K562 (cell line): Measurements from ENCODE around the gene ZFYVE28. TPM values are rescaled to one million over a fixed set of nuclear protein-coding genes. Genes with fewer than 3 reads are reported as not detected.

Experiments used
- CHD1 ChIP-seq: fragments of 200-600 bp; sonication (generic); IDR thresholded peaks from one replicate; pipeline ENCODE4 v1.6.1; 2012; ENCODE audit warnings: mild to moderate bottlenecking, moderate library complexity, low read length, inconsistent platforms
- EHMT2 ChIP-seq: fragments of 450-650 bp; IDR thresholded peaks from 2 replicates; pipeline ENCODE4 v1.6.1; 2018; ENCODE audit warnings: antibody characterized with exemption
- ERF ChIP-seq: fragments of 450-650 bp; formaldehyde crosslinking; IDR thresholded peaks from 2 replicates; pipeline ENCODE4 v1.4.0; 2020; ENCODE audit warnings: mild to moderate bottlenecking, mixed read lengths
- ETS2 ChIP-seq: IDR thresholded peaks from 2 replicates; pipeline ENCODE4 v1.6.1; 2016; ENCODE audit warnings: borderline replicate concordance, missing genetic modification characterization, mild to moderate bottlenecking, moderate library complexity, missing compliant biosample characterization; ENCODE audit not compliant: poor library complexity, severe bottlenecking
- ETV5 ChIP-seq: sonication (generic); formaldehyde crosslinking; IDR thresholded peaks from 2 replicates; pipeline ENCODE4 v1.4.0; 2020; ENCODE audit warnings: low read depth, mild to moderate bottlenecking, missing genetic modification reagents
- FOXM1 ChIP-seq, 2 experiments: fragments of 450-650 bp in 1 of 2; sonication (generic) in 1 of 2; formaldehyde crosslinking in 1 of 2; IDR thresholded peaks; 2 replicates each; pipeline versions ENCODE4 v1.6.1 to v1.9.0; 2017 to 2022; ENCODE audit warnings: low read depth in 2 of 2, mild to moderate bottlenecking in 2 of 2, missing genetic modification reagents in 1 of 2, moderate library complexity in 1 of 2
- GTF2F1 ChIP-seq: IDR thresholded peaks from 2 replicates; pipeline ENCODE4 v1.6.1; 2011; ENCODE audit warnings: low read depth, low read length, improper control_type of control experiment
- HINFP ChIP-seq: fragments of 450-650 bp; conservative IDR thresholded peaks from 2 replicates; pipeline ENCODE4 v1.6.1; 2016; ENCODE audit warnings: missing genetic modification characterization, low read depth, mild to moderate bottlenecking, control low read depth, missing compliant biosample characterization
- MAX ChIP-seq: sonication (generic); formaldehyde crosslinking; IDR thresholded peaks from 2 replicates; pipeline ENCODE4 v1.9.0; 2022; ENCODE audit warnings: mild to moderate bottlenecking, missing genetic modification reagents
- POLR2B ChIP-seq: fragments of 450-650 bp; IDR thresholded peaks from 2 replicates; pipeline ENCODE4 v1.6.1; 2018; ENCODE audit warnings: low read depth; ENCODE audit not compliant: partially characterized antibody
- RNF2 ChIP-seq: sonication (generic); IDR thresholded peaks from 2 replicates; pipeline ENCODE4 v1.6.1; 2016
- RREB1 ChIP-seq: fragments of 250-450 bp; sonication (Bioruptor Pico); IDR thresholded peaks from 2 replicates; pipeline ENCODE4 v1.4.0; 2020
- SAFB ChIP-seq: fragments of 200-400 bp; formaldehyde crosslinking; IDR thresholded peaks from 2 replicates; pipeline ENCODE4 v1.6.1; 2017; ENCODE audit warnings: low read depth, low read length, borderline replicate concordance
- SREBF1 ChIP-seq: fragments of 150-350 bp; IDR thresholded peaks from 2 replicates; pipeline ENCODE4 v1.6.1; 2014; ENCODE audit warnings: antibody characterized with exemption, low read depth, low read length, borderline replicate concordance
- ZC3H4 ChIP-seq: sonication (generic); formaldehyde crosslinking; IDR thresholded peaks from 2 replicates; pipeline ENCODE4 v1.9.0; 2021; ENCODE audit warnings: missing genetic modification reagents, borderline replicate concordance
- ZC3H8 ChIP-seq: fragments of 450-650 bp; IDR thresholded peaks from 2 replicates; pipeline ENCODE4 v1.6.1; 2017
- ZNF146 ChIP-seq: IDR thresholded peaks from one replicate; pipeline ENCODE4 v1.6.1; 2018; ENCODE audit warnings: missing compliant biosample characterization; ENCODE audit not compliant: unreplicated experiment
- ZNF224 ChIP-seq: sonication (generic); formaldehyde crosslinking; IDR thresholded peaks from 2 replicates; pipeline ENCODE4 v1.8.0; 2022; ENCODE audit warnings: mild to moderate bottlenecking, missing genetic modification reagents
- ZNF232 ChIP-seq: sonication (generic); formaldehyde crosslinking; IDR thresholded peaks from 2 replicates; pipeline ENCODE4 v1.8.0; 2022; ENCODE audit warnings: mild to moderate bottlenecking, missing genetic modification reagents
- ZNF263 ChIP-seq: sonication (generic); formaldehyde crosslinking; IDR thresholded peaks from 2 replicates; pipeline ENCODE4 v1.8.0; 2022; ENCODE audit warnings: mild to moderate bottlenecking, missing genetic modification reagents, borderline replicate concordance
- ZNF408 ChIP-seq: fragments of 250-450 bp; sonication (Bioruptor Pico); IDR thresholded peaks from 2 replicates; pipeline ENCODE4 v1.4.0; 2020; ENCODE audit warnings: low read depth, mild to moderate bottlenecking, moderate library complexity
- polyA plus RNA-seq, 8 experiments: library from polyadenylated mRNA; depleted of rRNA in 4 of 8; stranded (reverse) in 5 of 8; unstranded in 3 of 8; fragments of >200 nt; fragmentation: Nextera tagmentation in 2 of 8; fragmentation: Illumina TruSeq in 1 of 8; extraction: Ambion mirVana in 2 of 8; extraction: Trizol in 1 of 8; gene quantifications; 2 replicates each; pipeline versions ENCODE4 v1.2.1 to v1.2.3, GENCODE V29; 2011 to 2014; ENCODE audit warnings: inconsistent platforms in 1 of 8, missing spikeins in 1 of 8
- total RNA-seq, 7 experiments: library from RNA; depleted of rRNA in 6 of 7; stranded (reverse); fragments of >200 nt in 6 of 7; fragmentation: Illumina TruSeq in 2 of 7; extraction: Trizol in 2 of 7; gene quantifications; 2 replicates each; pipeline versions ENCODE4 v1.2.1 to v1.2.3, GENCODE V29; 2011 to 2021; ENCODE audit warnings: low replicate concordance in 1 of 7

Gene ZFYVE28
- total and polyA plus RNA-seq, 9 of the 15 experiments (the other 6 are each of a cell fraction or from before 2014, with no cell fraction given), result 1.3 to 24.8 (median 8.9) TPM

GRCh38 chr4:2262145-2262943 is 156.1 kb downstream of the ZFYVE28 start (continued):
- no peak for TF ChIP-seq RREB1
- no peak for TF ChIP-seq EHMT2
- TF ChIP-seq ZNF232 (CRISPR knock-in tag), result no peak
- no peak for TF ChIP-seq ZNF224 (CRISPR knock-in tag)
- TF ChIP-seq ETS2, result no peak
- no peak for TF ChIP-seq FOXM1 (IDR thresholded peaks at IDR 0.05; ENCODE audit: low read depth)
- TF ChIP-seq FOXM1 (CRISPR knock-in tag; IDR thresholded peaks at IDR 0.05; ENCODE audit: low read depth), result no peak
- TF ChIP-seq CHD1, result peak; percentile 45
- TF ChIP-seq ZNF263, result peak; percentile 65; the same call in 1 of the 2 replicates
- peak; percentile 57; the same call in 1 of the 2 replicates for TF ChIP-seq GTF2F1
- TF ChIP-seq HINFP (tag), result no peak
- no peak for TF ChIP-seq SAFB
- no peak for TF ChIP-seq SREBF1
- peak; percentile 65 for TF ChIP-seq POLR2B
- TF ChIP-seq ERF (CRISPR knock-in tag), result 0 out of 2 replicates have a peak, but pooled peaks have one; percentile 67
- TF ChIP-seq ZNF408, result no peak
- TF ChIP-seq ZNF146, result no peak
- peak; percentile 37; the same call in 1 of the 2 replicates for TF ChIP-seq RNF2
- TF ChIP-seq ETV5, result 0 out of 2 replicates have a peak, but pooled peaks have one; percentile 10
- TF ChIP-seq MAX (CRISPR knock-in tag), result peak; percentile 89
- TF ChIP-seq ZC3H4 (CRISPR knock-in tag), result no peak; the same call in 1 of the 2 replicates
- TF ChIP-seq ZC3H8, result no peak
